K562 (cell line): ENCODE results near the gene PALLD. TPM values are rescaled to one million over a fixed set of nuclear protein-coding genes. Genes with fewer than 3 reads are reported as not detected.

Experiments used
- ATAC-seq: fragments of 200-7000 bp; cut with Tn5 transposase; 3 replicates; pipeline ENCODE4 v1.9.1; 2020; ENCODE audit warnings: moderate library complexity
- BruUV-seq: library from RNA; stranded (reverse); fragments of 400-500 nt; replicated peaks from 2 replicates; lab custom pipeline; 2021; lab: Mats Ljungman, UMichigan
- CTCF ChIA-PET: fragments of 300-600 bp; formaldehyde crosslinking; extraction: SDS; loops from one replicate; lab custom pipeline; 2021; ENCODE audit warnings: low intra/inter-chr PET ratio; lab: Yijun Ruan, JAX
- POLR2A ChIA-PET: fragments of 300-600, 350-650 bp; sonication (Branson Sonifier 250); formaldehyde crosslinking; extraction: SDS; loops from one replicate; lab custom pipeline; 2021; ENCODE audit warnings: antibody characterized with exemption, inconsistent platforms; lab: Yijun Ruan, JAX
- DNase-seq, 4 experiments: peaks; one replicate each; pipeline versions ENCODE4 v3.0.0 to v3.0.0-alpha.2; 2011 to 2018; ENCODE audit warnings: low spot score in 3 of 4, mixed read lengths in 3 of 4; ENCODE audit errors: extremely low read depth in 1 of 4
- FAIRE-seq: peaks from 2 replicates; lab custom pipeline; 2011; peaks lifted over from hg19 to GRCh38; lab: Jason Lieb, UNC
- H2AFZ ChIP-seq: 2 replicates; pipeline ENCODE4 v1.6.0; 2011; ENCODE audit warnings: low read depth, low read length, control low read depth, inconsistent platforms
- H3K27ac ChIP-seq: fragments of 200-600 bp; 3 replicates; pipeline ENCODE4 v1.8.0; 2011; ENCODE audit warnings: low read depth, mild to moderate bottlenecking, control low read depth, inconsistent platforms, low read length, moderate library complexity, mixed read lengths; ENCODE audit errors: extremely low read depth
- H3K27me3 ChIP-seq, 2 experiments: fragments of 300-600 bp in 1 of 2; 2 replicates in 1 of 2; 3 replicates in 1 of 2; pipeline versions ENCODE4 v1.6.0 to v1.8.0; 2011; ENCODE audit warnings: inconsistent platforms in 2 of 2, low read length in 2 of 2, mild to moderate bottlenecking in 1 of 2, mixed read lengths in 1 of 2, moderate library complexity in 1 of 2; ENCODE audit not compliant: control insufficient read depth in 2 of 2, insufficient read depth in 2 of 2
- H3K36me3 ChIP-seq: fragments of 300-600 bp; 3 replicates; pipeline ENCODE4 v1.8.0; 2011; ENCODE audit warnings: mild to moderate bottlenecking, low read length, inconsistent platforms; ENCODE audit not compliant: control insufficient read depth, insufficient read depth
- H3K4me1 ChIP-seq, 2 experiments: fragments of 200-600 bp in 1 of 2; replicated peaks in 1 of 2; 2 replicates in 1 of 2; 3 replicates in 1 of 2; pipeline versions ENCODE4 v1.5.1 to v1.8.0; 2011; ENCODE audit warnings: inconsistent platforms in 2 of 2, low read length in 2 of 2, mild to moderate bottlenecking in 1 of 2, mixed read lengths in 1 of 2, moderate library complexity in 1 of 2; ENCODE audit not compliant: control insufficient read depth in 2 of 2, insufficient read depth in 2 of 2
- H3K4me2 ChIP-seq: 2 replicates; pipeline ENCODE4 v1.6.1; 2011; ENCODE audit warnings: low read length, control low read depth, inconsistent platforms, mixed read lengths; ENCODE audit not compliant: insufficient read depth
- H3K4me3 ChIP-seq: fragments of 200-600 bp; sonication (generic), shearing (Covaris generic); 2 replicates; pipeline ENCODE4 v1.5.1; 2016; ENCODE audit warnings: control low read depth, inconsistent platforms
- H3K79me2 ChIP-seq: fragments of 200-600 bp; 3 replicates; pipeline ENCODE4 v1.8.0; 2011; ENCODE audit warnings: low read length, inconsistent platforms; ENCODE audit not compliant: control insufficient read depth, insufficient read depth
- H3K9ac ChIP-seq, 2 experiments: 2 replicates each; pipeline versions ENCODE4 v1.6.0 to v1.6.1; 2011; ENCODE audit warnings: low read depth in 2 of 2, low read length in 2 of 2, control low read depth in 1 of 2, inconsistent platforms in 1 of 2, mild to moderate bottlenecking in 1 of 2, mixed read lengths in 1 of 2; ENCODE audit not compliant: insufficient read depth in 1 of 2
- H3K9me1 ChIP-seq: one replicate; pipeline ENCODE4 v1.6.0; 2011; ENCODE audit warnings: inconsistent platforms, mild to moderate bottlenecking, low read length, moderate library complexity; ENCODE audit not compliant: control insufficient read depth, insufficient read depth
- H3K9me3 ChIP-seq: replicated peaks from 2 replicates; pipeline ENCODE4 v1.5.1; 2011; ENCODE audit warnings: low read depth, low read length, inconsistent platforms; ENCODE audit not compliant: control insufficient read depth, insufficient read depth
- H4K20me1 ChIP-seq: replicated peaks from 2 replicates; pipeline ENCODE4 v1.6.1; 2011; ENCODE audit warnings: low read length, inconsistent platforms, mixed read lengths; ENCODE audit not compliant: control insufficient read depth, insufficient read depth
- FOSL1 ChIP-seq: fragments of 200-800 bp; sonication (Bioruptor generic); conservative IDR thresholded peaks from 2 replicates; pipeline ENCODE4 v1.6.1; 2016; ENCODE audit warnings: missing genetic modification characterization, missing compliant biosample characterization
- HCFC1 ChIP-seq: IDR thresholded peaks from 2 replicates; pipeline ENCODE4 v1.6.1; 2012; ENCODE audit warnings: low read depth, low read length, improper control_type of control experiment
- IFI16 ChIP-seq: fragments of 250-450 bp; sonication (Bioruptor Pico); IDR thresholded peaks from 2 replicates; pipeline ENCODE4 v2.1.2; 2022; ENCODE audit warnings: mild to moderate bottlenecking, inconsistent platforms
- MTA2 ChIP-seq: fragments of 450-650 bp; IDR thresholded peaks from 2 replicates; pipeline ENCODE4 v1.6.1; 2016; ENCODE audit warnings: low read depth
- NFXL1 ChIP-seq: fragments of 450-650 bp; formaldehyde crosslinking; IDR thresholded peaks from 2 replicates; pipeline ENCODE4 v1.4.0; 2021; ENCODE audit warnings: mild to moderate bottlenecking
- RHOXF2B ChIP-seq: fragments of 250-450 bp; sonication (Bioruptor Pico); conservative IDR thresholded peaks from 2 replicates; pipeline ENCODE4 v1.5.1; 2021
- TCF15 ChIP-seq: fragments of 250-450 bp; sonication (Bioruptor Pico); IDR thresholded peaks from 2 replicates; pipeline ENCODE4 v1.8.0; 2022; ENCODE audit warnings: moderate library complexity, mild to moderate bottlenecking, inconsistent platforms
- TRIM25 ChIP-seq: fragments of 450-650 bp; IDR thresholded peaks from 2 replicates; pipeline ENCODE4 v1.7.0; 2016; ENCODE audit warnings: borderline replicate concordance
- ZNF445 ChIP-seq: fragments of 250-450 bp; sonication (Bioruptor Pico); IDR thresholded peaks from 2 replicates; pipeline ENCODE4 v1.4.0; 2020; ENCODE audit warnings: low read depth, mild to moderate bottlenecking, moderate library complexity
- ZZZ3 ChIP-seq: fragments of 450-650 bp; IDR thresholded peaks from 2 replicates; pipeline ENCODE4 v1.6.1; 2016; ENCODE audit warnings: antibody characterized with exemption, mild to moderate bottlenecking, moderate library complexity
- WGBS: fragments of 100-300 bp; shearing (Covaris generic); methylation state at CpG from one replicate; pipeline ENCODE4 v1.1.6; 2016; ENCODE audit warnings: low coverage, mixed read lengths; ENCODE audit not compliant: insufficient coverage; ENCODE audit errors: missing lambda C conversion rate; 5-methylcytosine and 5-hydroxymethylcytosine counted together
- in situ Hi-C: fragments of 300-500 bp; cut with MboI; formaldehyde crosslinking; loops from 4 replicates; pipeline ENCODE4 v1.15.0; 2018; ENCODE audit warnings: inconsistent platforms, mixed read lengths
- intact Hi-C: fragments of 100-400 bp; cut with micrococcal nuclease; formaldehyde crosslinking; loops from 2 replicates; pipeline ENCODE4 v1.14.2; 2022
- polyA plus RNA-seq, 8 experiments: library from polyadenylated mRNA; depleted of rRNA in 4 of 8; stranded (reverse) in 5 of 8; unstranded in 3 of 8; fragments of >200 nt; fragmentation: Nextera tagmentation in 2 of 8; fragmentation: Illumina TruSeq in 1 of 8; extraction: Ambion mirVana in 2 of 8; extraction: Trizol in 1 of 8; gene quantifications; 2 replicates each; pipeline versions ENCODE4 v1.2.1 to v1.2.3, GENCODE V29; 2011 to 2014; ENCODE audit warnings: inconsistent platforms in 1 of 8, missing spikeins in 1 of 8
- total RNA-seq, 7 experiments: library from RNA; depleted of rRNA in 6 of 7; stranded (reverse); fragments of >200 nt in 6 of 7; fragmentation: Illumina TruSeq in 2 of 7; extraction: Trizol in 2 of 7; gene quantifications; 2 replicates each; pipeline versions ENCODE4 v1.2.1 to v1.2.3, GENCODE V29; 2011 to 2021; ENCODE audit warnings: low replicate concordance in 1 of 7

The PALLD gene
- total and polyA plus RNA-seq, 9 of the 15 experiments (the other 6 are each of a cell fraction or from before 2014, with no cell fraction given) = 0.01 to 0.35 (median 0.06) TPM; not detected in 3

- Histone ChIP-seq H2AFZ (no peak overlapping the region), H3K9me3 (no peaks in the 10 kb centered on the region), H3K79me2 (no peaks in the 10 kb centered on the region), H3K4me1 (no peaks in the 10 kb centered on the region)
- TF ChIP-seq HCFC1 (no peak), FOSL1 (peak; percentile 58; the same call in 1 of the 2 replicates), TCF15 (CRISPR knock-in tag) (no peak), ZNF445 (CRISPR knock-in tag) (no peak), IFI16 (CRISPR knock-in tag) (no peak)
- TF ChIP-seq, all 486 proteins: peak for 1
- no TSS peak for BruUV-seq
- FAIRE-seq (no peak), DNase-seq (no peak), ATAC-seq (no peak)
- H3K4me3 ChIP-seq = no peak overlapping the region
- H4K20me1 ChIP-seq = no peaks in the 10 kb centered on the region
- H3K9me1 ChIP-seq = no peaks in the 10 kb centered on the region
- ChIA-PET POLR2A (no interaction called here), CTCF (no interaction called here)
- no peak overlapping the region for H3K4me2 ChIP-seq
- in situ Hi-C loops (no loop called here), intact Hi-C loops (no loop called here)
- H3K27me3 ChIP-seq = no peaks in the 10 kb centered on the region
- no peak overlapping the region for H3K27ac ChIP-seq
- no peaks in the 10 kb centered on the region for H3K36me3 ChIP-seq
- H3K9ac ChIP-seq = no peak overlapping the region
Measured at GRCh38 chr4:168524006-168524405, 27.2 kb downstream of the PALLD start.

- Histone ChIP-seq H3K9me1 (no peaks in the 10 kb centered on the region), H3K4me1 (no peaks in the 10 kb centered on the region), H3K4me2 (no peak overlapping the region), H3K27ac (no peak overlapping the region), H3K9ac (no peak overlapping the region), H3K4me3 (no peak overlapping the region), H4K20me1 (no peaks in the 10 kb centered on the region), H3K9me3 (no peaks in the 10 kb centered on the region)
- intact Hi-C loops = no loop called here
- BruUV-seq = no TSS peak
- DNase-seq = no peak
- no peak for TF ChIP-seq RHOXF2B
- no peak for TF ChIP-seq TRIM25
- no peak for TF ChIP-seq ZZZ3
- TF ChIP-seq NFXL1 (CRISPR knock-in tag) = no peak
- TF ChIP-seq MTA2 = no peak
- TF ChIP-seq, all 486 proteins: peak for 0
- no peak for ATAC-seq
- no peaks in the 10 kb centered on the region for H3K36me3 ChIP-seq
- ChIA-PET POLR2A (no interaction called here), CTCF (no interaction called here)
- no peak overlapping the region for H2AFZ ChIP-seq
- 8% methylated on average over 3 of the region's 3 CpGs for WGBS
- in situ Hi-C loops = no loop called here
- H3K79me2 ChIP-seq = no peaks in the 10 kb centered on the region
- no peak for FAIRE-seq
- no peaks in the 10 kb centered on the region for H3K27me3 ChIP-seq
Measured at GRCh38 chr4:168524897-168525296, 28.0 kb downstream of the PALLD start.
